HG03520 (cell line): ENCODE data around the gene PPP1R14B.

Experiments
- ATAC-seq: cut with Tn5 transposase; IDR thresholded peaks from one replicate; pipeline ENCODE4 v1.9.1; 2021; ENCODE audit warnings: mild to moderate bottlenecking, moderate library complexity; ENCODE audit not compliant: unreplicated experiment

Gene PPP1R14B

GRCh38 chr11:64262271-64263002, 15.7 kb upstream of the PPP1R14B start:
- no peak for ATAC-seq

- ATAC-seq, result no peak
Measured at GRCh38 chr11:64261556-64262080, 14.9 kb upstream of the PPP1R14B start.

DNA sequence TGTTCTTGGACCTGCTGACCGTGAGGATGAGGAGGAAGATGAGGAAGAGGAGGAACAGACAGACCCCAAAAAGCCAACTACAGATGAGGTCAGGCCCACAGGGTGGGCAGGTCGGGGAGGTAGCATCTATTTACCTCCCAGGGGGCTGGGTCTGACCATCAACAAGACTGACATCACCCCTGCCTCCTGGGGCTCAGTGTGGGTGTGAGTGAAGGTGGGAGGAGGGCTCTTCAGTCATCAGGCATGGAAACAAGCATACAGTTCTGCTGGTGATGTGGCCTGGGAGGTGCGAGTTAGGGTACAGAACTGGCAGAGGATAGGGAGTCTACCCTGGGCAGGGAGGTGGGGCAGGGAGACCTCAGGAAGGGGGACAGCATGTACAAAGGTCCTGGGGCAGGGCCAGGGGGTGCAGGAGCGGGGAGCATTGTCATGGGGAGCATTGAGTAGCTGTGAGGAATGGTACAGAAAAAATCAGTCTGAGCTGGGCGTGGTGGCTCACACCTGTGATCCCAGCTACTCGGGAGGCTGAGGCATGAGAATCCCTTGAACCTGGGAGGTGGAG, 13.5 kb upstream of the PPP1R14B start:
- ATAC-seq, result no peak

DNA sequence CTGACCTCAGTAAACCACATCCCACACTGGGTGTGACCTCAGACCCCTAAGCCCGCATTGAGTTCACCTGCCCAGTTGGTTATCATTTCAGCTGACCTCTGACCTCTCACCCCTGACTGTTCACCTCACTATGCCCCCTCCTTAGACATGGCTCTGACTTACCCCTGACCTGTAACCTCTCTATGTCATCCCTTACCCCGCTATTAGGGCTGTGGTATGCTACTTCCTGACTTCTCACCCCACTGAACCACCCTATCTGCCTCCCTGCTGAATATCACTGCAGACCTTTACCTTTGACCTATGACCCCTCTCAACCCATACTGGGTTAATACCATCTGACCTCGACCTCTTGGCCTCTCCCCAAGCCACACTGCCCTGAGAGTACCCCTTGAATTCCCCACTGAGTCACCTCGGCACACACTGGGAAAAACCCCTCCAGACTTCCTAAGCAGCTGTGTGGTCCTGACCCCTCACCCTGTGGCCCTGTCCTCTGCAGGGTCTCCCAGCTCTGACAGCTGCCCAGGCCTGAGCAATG, 12.9 kb upstream of the PPP1R14B start:
- no peak for ATAC-seq

- ATAC-seq, result no peak
Measured at GRCh38 chr11:64258946-64259532, 12.3 kb upstream of the PPP1R14B start.

DNA sequence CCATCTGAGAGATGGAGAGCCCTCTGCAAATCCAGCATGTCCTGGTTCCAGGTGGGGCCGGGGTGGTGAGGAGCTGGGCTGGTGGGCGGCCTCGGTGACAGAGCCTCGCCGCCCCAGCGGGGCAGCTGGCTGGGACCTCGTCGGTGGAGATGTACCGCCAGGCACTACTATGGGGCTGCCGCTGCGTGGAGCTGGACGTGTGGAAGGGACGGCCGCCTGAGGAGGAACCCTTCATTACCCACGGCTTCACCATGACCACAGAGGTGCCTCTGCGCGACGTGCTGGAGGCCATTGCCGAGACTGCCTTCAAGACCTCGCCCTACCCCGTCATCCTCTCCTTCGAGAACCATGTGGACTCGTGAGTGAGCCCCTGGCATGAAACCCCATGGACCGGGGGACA, 11.6 kb upstream of the PPP1R14B start:
- ATAC-seq, result no peak

DNA sequence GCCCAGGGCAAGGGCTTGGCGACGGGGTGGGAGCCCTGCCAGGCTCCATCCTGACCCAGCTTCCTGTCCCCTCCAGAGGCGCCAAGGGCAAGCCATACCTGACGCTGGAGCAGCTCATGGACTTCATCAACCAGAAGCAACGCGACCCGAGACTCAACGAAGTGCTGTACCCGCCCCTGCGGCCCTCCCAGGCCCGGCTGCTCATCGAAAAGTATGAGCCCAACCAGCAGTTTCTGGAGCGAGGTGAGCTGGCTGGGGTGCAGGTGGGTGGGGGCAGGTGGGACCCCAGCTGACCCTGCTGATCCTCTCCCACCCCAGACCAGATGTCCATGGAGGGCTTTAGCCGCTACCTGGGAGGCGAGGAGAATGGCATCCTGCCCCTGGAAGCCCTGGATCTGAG, 9.6 kb upstream of the PPP1R14B start:
- ATAC-seq, result no peak

GRCh38 chr11:64255135-64256128, 8.7 kb upstream of the PPP1R14B start:
- ATAC-seq, result no peak

- ATAC-seq, result no peak
Measured at GRCh38 chr11:64254326-64254725, 7.6 kb upstream of the PPP1R14B start.

DNA sequence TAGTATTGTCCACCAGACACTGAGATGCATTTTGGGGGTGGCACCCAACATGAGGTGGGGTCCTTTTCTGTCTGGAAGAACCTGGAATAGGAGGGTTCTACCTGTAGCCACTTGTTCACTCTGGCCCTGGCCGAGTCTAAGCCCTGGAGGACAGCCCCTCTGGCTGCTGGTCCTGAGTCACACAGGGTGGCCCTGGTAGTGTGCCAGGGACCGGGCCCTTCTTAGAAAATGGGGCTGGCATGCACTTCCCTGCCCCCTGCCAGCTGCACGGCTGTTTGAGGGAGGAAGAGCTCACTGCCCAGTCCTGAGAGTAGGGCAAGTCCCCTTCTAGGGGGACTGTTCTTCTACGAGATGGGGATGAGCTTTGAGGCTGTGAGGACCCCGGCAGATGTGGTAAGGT, 6.7 kb upstream of the PPP1R14B start:
- no peak for ATAC-seq

GRCh38 chr11:64253043-64253442, 6.3 kb upstream of the PPP1R14B start:
- ATAC-seq, result no peak

GRCh38 chr11:64252003-64252872, 5.5 kb upstream of the PPP1R14B start:
- ATAC-seq, result no peak

GRCh38 chr11:64251753-64252002, 4.9 kb upstream of the PPP1R14B start:
- ATAC-seq, result no peak

DNA sequence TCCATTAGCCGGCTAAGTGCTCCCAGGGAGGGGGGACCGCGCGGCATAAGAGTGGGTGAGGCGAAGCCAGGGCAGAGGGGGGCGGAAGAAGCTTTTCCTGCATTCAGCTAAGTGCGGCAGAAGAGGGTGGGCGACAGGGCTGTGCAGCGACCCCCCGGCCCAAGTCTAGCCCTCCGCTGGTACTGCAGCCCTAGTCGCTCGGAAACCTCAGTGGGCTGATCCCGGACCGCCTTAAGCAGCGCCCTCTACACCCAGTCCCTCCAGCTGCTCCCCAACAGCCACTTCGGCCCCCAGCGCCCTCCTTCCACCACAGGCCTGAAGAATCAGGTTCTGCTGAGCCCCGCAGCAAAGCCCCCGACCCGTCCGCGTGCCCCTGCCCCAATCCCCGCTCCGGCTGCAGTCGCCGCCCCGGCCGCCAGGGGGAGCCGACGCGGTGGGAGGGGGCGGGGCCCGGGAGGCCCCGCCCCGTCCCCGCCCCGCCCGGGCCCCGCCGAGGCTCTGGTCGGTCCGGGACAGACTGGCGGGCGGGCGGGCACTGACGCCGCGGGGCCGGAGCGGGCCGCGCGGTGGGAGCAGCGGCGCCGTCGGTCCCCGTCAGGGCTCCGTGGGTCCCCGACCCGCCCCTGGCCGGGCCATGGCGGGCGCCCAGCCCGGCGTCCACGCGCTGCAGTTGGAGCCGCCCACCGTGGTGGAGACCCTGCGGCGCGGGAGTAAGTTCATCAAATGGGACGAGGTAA, 4.4 kb upstream of the PPP1R14B start, which contains the start of gene PLCB3:
PLCB3 (plus strand) TSS at position 515 of the 737 bp plus-strand sequence; CDS start at position 635, 120 bp downstream.
- no peak for ATAC-seq

DNA sequence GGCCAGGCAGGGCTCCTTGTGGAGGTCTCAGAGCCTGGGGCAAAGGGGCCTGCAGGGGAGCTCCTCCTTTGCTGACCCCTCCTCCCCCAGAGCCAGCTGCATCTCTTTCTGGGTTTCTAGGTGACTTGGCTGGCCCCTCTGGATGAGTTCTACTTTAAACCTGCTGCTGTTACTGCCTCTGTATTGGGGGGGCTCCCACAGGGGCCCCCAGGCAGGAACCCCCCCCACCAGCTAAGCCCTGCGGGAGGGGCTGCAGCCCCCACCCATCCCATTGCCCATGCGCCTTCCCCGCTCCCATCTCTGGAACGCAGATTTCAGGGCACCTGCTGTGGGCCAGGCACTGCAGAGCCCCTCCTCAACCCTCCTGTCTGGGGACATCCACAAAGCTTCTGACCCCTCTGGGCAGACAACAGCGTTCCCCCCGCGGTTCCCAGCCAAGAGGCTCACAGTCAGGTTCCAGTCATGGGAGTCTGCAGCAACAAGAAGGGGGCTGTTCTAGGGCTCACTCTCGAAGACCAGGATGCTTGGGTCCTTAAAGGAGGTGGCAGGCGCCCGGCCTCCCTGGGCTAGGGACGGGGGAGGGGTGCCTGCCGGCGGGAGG, 3.8 kb upstream of the PPP1R14B start:
- ATAC-seq, result no peak

DNA sequence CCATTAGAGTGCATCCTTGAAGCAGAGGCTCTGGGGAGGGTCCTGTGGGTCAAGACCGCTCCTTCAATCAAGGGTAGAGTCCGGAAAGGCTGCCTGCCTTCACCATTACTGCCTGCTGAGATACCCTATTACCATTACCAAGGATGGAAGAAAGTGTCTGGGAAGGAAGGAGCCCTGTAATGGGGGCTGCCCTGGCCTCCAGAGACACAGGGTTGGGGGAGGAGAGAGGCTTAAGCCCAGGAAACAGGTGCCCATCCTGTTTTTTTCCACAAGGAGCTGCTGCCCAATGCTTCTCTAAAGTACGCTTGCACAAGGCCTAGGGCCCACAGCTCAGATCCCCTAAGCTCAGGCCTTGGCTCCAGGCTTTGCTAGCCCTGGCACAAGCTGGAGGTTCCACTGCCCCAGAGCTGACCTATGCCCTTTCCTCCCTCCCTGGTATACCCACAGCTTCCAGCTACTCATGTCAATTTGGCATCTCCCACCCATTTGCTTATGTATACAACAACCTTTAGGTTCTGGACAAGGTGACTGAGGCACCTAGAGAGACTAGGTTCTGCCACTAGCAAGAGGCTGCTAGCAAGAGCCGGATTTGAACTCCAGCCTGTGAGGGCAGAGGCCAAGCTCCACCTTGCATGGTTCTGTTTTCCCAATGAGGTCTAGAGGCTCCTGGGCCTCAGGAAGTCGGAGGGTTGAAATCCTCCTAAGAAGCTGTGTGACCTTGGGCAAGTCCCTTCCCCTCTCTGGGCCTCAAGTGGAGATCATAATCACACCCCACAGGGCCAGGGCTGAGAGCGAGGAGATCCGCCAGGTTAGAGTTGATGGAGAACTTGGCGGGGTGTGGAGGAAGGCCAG, 3.0 kb upstream of the PPP1R14B start:
- ATAC-seq, result no peak

DNA sequence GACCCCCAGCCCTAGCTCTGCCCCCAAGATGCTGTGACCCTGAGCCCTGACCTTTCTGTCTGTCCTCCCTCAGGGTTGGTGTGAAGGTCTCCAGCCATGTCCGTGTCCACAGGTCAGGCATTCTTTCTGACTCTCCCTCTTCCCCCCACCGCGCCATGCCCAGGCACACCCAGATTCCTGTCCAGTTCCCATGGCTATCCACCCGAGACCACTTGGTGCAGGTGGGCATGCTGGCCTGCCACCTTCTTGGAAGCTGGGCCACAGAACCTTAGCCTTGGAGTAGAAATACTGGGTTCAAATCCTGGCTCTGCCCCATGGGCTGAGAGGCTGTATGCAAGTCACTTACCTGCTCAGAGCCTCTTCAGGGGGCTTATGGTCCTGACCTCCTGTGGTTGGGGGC, 2.3 kb upstream of the PPP1R14B start:
- ATAC-seq, result no peak

- no peak for ATAC-seq
Measured at GRCh38 chr11:64248578-64248977, 1.8 kb upstream of the PPP1R14B start.
